Neural crest cell (in vitro differentiated cells): ENCODE data around the gene ATF6. TPM values are rescaled to one million over a fixed set of nuclear protein-coding genes. Genes with fewer than 3 reads are reported as not detected.

Experiments used
- DNase-seq: peaks from one replicate; pipeline ENCODE4 v3.0.0; 2021; ENCODE audit warnings: low read depth, mixed read lengths, low spot score
- H3K27ac Mint-ChIP-seq: one replicate; pipeline ENCODE4 v1.8.0; 2021; ENCODE audit warnings: mild to moderate bottlenecking, mixed read lengths; ENCODE audit not compliant: unreplicated experiment
- H3K27me3 Mint-ChIP-seq: 2 replicates; pipeline ENCODE4 v1.8.0; 2021; ENCODE audit warnings: low read depth, mild to moderate bottlenecking, mixed read lengths
- H3K36me3 Mint-ChIP-seq: 2 replicates; pipeline ENCODE4 v1.8.0; 2021; ENCODE audit warnings: low read depth, mild to moderate bottlenecking, mixed read lengths
- H3K4me1 Mint-ChIP-seq: 2 replicates; pipeline ENCODE4 v1.8.0; 2021; ENCODE audit warnings: mixed read lengths
- H3K4me3 Mint-ChIP-seq: one replicate; pipeline ENCODE4 v1.8.0; 2021; ENCODE audit warnings: mild to moderate bottlenecking, mixed read lengths
- H3K9me3 Mint-ChIP-seq: 2 replicates; pipeline ENCODE4 v1.8.0; 2021; ENCODE audit warnings: mixed read lengths
- CTCF ChIP-seq: fragments of 200-600 bp; sonication (generic); conservative IDR thresholded peaks from 2 replicates; pipeline ENCODE4 v1.5.0; 2021; ENCODE audit warnings: antibody characterized with exemption, mild to moderate bottlenecking
- total RNA-seq: library from RNA; stranded (reverse); gene quantifications from 2 replicates; pipeline ENCODE4 v1.2.1, GENCODE V29; 2021

Gene ATF6
- total RNA-seq, 1 donor from 2014 or later: 17.8 TPM

- peak; percentile 78 for DNase-seq
- Mint-ChIP-seq H3K27ac (no peak overlapping the region), H3K27me3 (peaks cover 76% of the 10 kb centered on the region), H3K9me3 (no peaks in the 10 kb centered on the region), H3K36me3 (no peaks in the 10 kb centered on the region), H3K4me3 (peak overlapping the region; percentile 98), H3K4me1 (peaks cover 8% of the 10 kb centered on the region)
- no peak for TF ChIP-seq CTCF
These were observed 39.5 kb upstream of the ATF6 start for GRCh38 chr1:161726473-161727255.

- Mint-ChIP-seq H3K36me3 (no peaks in the 10 kb centered on the region), H3K4me3 (peak overlapping the region; percentile 98), H3K27ac (no peak overlapping the region), H3K27me3 (peaks cover 74% of the 10 kb centered on the region), H3K4me1 (peaks cover 8% of the 10 kb centered on the region), H3K9me3 (no peaks in the 10 kb centered on the region)
- no peak for TF ChIP-seq CTCF
- no peak for DNase-seq
These were observed 38.7 kb upstream of the ATF6 start for GRCh38 chr1:161727256-161727924.

- no peak overlapping the region for H3K27ac Mint-ChIP-seq
- no peaks in the 10 kb centered on the region for H3K36me3 Mint-ChIP-seq
- no peaks in the 10 kb centered on the region for H3K9me3 Mint-ChIP-seq
- H3K27me3 Mint-ChIP-seq: peaks cover 71% of the 10 kb centered on the region
- no peak for DNase-seq
- TF ChIP-seq CTCF: no peak
- H3K4me1 Mint-ChIP-seq: peaks cover 8% of the 10 kb centered on the region
- H3K4me3 Mint-ChIP-seq: peak overlapping the region; percentile 98
These were observed 37.5 kb upstream of the ATF6 start for GRCh38 chr1:161728376-161729226.

- H3K4me1 Mint-ChIP-seq: peaks cover 8% of the 10 kb centered on the region
- no peaks in the 10 kb centered on the region for H3K36me3 Mint-ChIP-seq
- H3K4me3 Mint-ChIP-seq: peak overlapping the region; percentile 55
- no peak overlapping the region for H3K27ac Mint-ChIP-seq
- no peak for DNase-seq
- no peak for TF ChIP-seq CTCF
- no peaks in the 10 kb centered on the region for H3K9me3 Mint-ChIP-seq
- peaks cover 71% of the 10 kb centered on the region for H3K27me3 Mint-ChIP-seq
These were observed 36.0 kb upstream of the ATF6 start for GRCh38 chr1:161730050-161730564.

- Mint-ChIP-seq H3K27ac (no peak overlapping the region), H3K4me1 (peaks cover under 1% of the 10 kb centered on the region), H3K4me3 (peak overlapping the region; percentile 13), H3K9me3 (no peaks in the 10 kb centered on the region), H3K27me3 (peaks cover 71% of the 10 kb centered on the region), H3K36me3 (no peaks in the 10 kb centered on the region)
- TF ChIP-seq CTCF: no peak
- DNase-seq: no peak
These were observed 34.9 kb upstream of the ATF6 start for GRCh38 chr1:161731241-161731640.
